D721Med (cell line): ENCODE results near the gene FKBP1A.

Experiments
- DNase-seq: peaks from one replicate; pipeline ENCODE4 v3.0.0; 2011; ENCODE audit warnings: low spot score; ENCODE audit not compliant: insufficient read length
- FAIRE-seq: peaks from 2 replicates; lab custom pipeline; 2011; peaks lifted over from hg19 to GRCh38; lab: Jason Lieb, UNC
- CTCF ChIP-seq: IDR thresholded peaks from 2 replicates; pipeline ENCODE4 v1.5.1; 2012; ENCODE audit warnings: mild to moderate bottlenecking, control low read depth; ENCODE audit not compliant: insufficient read depth; ENCODE audit errors: missing control alignments

The FKBP1A gene

DNA sequence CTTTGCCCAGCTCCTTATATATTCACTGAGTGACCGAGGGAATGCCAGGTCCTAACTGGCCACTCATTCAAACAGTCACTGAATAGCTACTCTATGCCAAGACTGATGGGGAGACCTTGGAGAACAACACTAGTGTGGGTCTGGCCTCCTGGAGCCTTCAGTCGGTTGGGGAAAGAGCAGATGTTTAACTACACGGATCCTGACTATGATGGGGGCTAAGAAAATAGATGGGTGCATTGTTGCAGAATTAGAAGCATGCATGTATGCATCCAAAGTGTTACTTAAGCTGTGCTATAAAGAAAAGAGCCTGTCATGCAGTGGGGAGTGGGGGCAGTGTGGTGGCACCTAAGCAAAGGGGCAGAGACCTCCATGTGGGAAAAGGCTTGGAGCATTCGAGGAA lies 6.5 kb downstream of the FKBP1A start:
- no peak for FAIRE-seq
- TF ChIP-seq CTCF, result no peak

GRCh38 chr20:1383623-1384404 lies 9.0 kb downstream of the FKBP1A start:
- no peak for TF ChIP-seq CTCF
- FAIRE-seq (no peak), DNase-seq (no peak)

More for the DNA sequence above, 6.5 kb downstream of the FKBP1A start:
- DNase-seq, result no peak

DNA sequence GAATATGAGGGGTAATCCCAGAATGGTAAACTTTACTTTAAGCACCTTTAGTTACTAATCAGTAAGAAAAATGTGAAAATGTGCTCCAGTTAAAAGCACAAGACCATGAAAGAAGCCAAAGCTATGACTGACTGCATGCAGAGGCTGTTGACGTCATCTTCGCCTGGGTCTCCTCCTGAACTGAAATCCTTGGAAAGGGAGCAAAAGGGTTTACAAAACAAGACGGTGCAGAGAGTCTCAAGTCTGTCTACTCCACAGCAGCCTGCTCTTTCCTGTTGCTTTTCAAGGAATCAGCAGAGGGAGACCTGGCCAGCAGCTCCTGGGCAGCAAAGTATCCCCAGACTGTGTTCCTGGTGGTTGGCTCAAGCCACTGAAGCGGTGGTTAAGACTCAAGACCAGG lies 10.2 kb downstream of the FKBP1A start:
- DNase-seq (no peak), FAIRE-seq (no peak)
- no peak for TF ChIP-seq CTCF

- no peak for DNase-seq
- TF ChIP-seq CTCF, result no peak
- no peak for FAIRE-seq
Measured at GRCh38 chr20:1381753-1382591, 10.9 kb downstream of the FKBP1A start.

DNA sequence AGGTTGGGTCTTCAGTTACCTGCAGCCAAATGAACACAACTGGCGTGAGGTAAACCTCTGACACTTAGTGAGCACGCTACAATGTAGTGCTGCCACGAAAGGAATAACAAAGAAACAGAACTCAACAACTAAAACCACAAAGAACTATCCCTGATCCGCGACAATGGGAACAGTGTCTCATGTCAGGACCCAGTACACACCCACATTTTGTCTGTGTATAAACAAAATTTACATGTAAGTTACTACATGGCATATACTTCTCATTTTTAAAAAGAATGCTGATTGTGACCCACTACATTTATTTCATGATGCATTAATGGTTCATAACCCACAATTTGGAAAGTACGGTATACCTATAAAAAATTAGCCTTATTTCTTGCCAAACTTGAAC lies 14.1 kb downstream of the FKBP1A start:
- FAIRE-seq (no peak), DNase-seq (no peak)
- TF ChIP-seq CTCF, result no peak

DNA sequence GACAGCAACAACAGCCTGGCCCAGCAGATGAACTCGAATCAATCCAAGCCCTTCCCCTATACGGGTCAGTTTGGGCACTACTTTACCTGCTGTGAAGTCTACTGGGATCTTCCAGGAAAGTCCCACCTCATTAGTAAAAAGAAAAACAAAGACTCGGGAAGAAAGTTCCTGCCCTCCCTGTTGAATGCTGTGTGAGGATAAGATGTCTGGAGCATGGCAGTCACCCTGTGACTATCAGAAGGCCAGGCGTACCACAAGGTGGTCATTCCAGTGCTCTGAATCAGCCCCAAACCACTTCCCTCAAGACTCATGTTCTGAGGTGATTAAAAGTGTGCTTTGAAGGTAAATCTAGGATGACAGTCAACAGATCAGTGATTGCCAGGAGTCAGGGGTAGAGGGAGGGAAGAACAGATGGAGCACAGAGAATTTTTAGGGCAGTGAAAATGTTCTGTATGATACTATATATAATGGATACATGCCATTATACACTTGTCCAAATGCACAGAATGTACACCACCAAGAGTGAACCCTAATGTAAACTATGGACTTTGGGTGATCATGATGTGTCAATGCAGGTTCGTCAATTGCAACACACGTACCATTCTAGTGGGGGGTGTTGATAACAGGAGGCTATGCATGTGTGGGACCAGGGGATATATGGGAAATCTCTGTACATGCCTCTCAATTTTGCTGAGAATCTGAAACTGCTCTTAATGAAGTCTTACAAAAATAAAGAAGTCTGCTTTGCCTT lies 14.7 kb downstream of the FKBP1A start:
- DNase-seq (no peak), FAIRE-seq (no peak)
- no peak for TF ChIP-seq CTCF
